HG03175 (cell line): ENCODE results near the gene RAB18.
"Not testable (repeated sequence)": the region's sequence is repeated elsewhere in the genome, so short reads cannot be mapped to it uniquely, and the experiment has no call there.

ENCODE experiments used
- ATAC-seq: cut with Tn5 transposase; IDR thresholded peaks from one replicate; pipeline ENCODE4 v1.9.1; 2021; ENCODE audit warnings: mild to moderate bottlenecking, moderate library complexity; ENCODE audit not compliant: unreplicated experiment

Gene RAB18

GRCh38 chr10:27504007-27504807, at the start of gene RAB18:
RAB18 (plus strand) TSS chr10:27504304; CDS start chr10:27504370, 66 bp downstream.
- ATAC-seq: peak; percentile 98

DNA sequence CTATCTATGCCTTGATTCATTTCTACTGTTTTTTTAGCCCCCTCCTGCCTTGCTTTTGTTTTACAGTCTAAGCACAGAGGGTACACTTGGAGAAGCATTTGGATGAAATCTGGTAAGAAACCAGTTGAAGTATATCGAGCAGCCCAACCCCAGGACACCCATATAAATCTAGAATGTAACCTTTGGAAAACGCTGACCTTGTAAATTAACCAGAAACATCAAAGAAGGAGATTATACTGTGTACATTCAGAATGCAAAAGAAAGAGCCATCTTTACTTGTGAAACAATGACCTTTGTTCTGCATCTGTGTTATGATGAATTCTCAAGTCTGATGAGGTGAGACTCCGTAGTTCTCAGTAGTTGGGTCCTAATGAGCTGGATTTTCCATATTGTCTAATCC, 49.3 kb upstream of the RAB18 start:
- no peak for ATAC-seq

DNA sequence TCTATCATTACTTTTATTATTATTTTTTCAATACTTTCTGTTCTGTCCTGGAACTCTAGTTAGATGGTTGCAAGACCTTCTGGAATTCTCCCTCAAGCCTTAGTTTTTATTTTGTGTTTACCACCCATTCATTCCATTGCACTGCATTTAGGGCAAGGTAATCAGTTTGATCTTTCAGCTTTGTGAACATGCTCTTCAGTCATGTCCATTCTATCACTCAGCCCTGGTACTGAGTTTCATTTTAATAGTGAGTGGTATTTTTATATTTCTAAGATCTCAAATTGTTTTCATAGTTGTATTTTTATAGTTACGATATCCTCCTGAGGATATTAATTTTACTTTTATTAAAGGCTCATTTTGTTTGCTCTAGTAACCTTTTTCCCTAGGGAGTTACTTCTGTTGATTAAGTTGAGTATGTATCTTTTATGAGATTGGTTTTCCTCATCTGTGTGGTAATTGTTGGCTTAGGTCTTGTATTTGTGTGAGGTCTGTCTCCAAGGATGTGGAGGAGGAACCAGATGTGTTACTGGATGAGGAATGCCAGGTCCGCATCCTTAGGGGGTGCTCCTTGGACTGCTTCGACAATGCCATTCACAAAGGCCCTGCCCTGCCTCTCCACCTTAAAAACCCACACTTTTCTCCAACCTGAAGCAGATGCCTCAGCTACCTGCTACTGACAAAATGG, 46.7 kb upstream of the RAB18 start:
- ATAC-seq: no peak

- ATAC-seq: no peak
Observed at GRCh38 chr10:27457966-27458365, 46.1 kb upstream of the RAB18 start.

DNA sequence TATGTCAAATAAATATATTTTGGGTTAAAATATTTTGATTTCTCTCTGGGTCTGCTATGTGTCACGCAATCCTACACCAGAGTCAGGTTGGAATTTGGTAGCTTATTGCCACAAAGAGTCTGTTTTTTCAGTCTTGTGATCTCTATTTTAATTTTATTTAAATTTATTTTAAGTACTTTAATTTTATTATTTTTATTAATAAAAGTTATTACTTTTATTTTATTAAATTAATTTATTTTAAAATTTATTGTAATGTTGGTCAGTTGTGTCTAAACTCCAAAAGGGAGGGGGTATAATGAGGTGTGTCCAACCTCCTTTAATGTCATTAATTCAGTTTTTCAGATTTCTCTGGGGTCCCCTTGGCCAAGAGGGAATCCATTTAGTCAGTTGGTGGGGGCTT, 42.8 kb upstream of the RAB18 start:
- ATAC-seq: no peak

GRCh38 chr10:27463961-27464360, 40.1 kb upstream of the RAB18 start:
- ATAC-seq: no peak

DNA sequence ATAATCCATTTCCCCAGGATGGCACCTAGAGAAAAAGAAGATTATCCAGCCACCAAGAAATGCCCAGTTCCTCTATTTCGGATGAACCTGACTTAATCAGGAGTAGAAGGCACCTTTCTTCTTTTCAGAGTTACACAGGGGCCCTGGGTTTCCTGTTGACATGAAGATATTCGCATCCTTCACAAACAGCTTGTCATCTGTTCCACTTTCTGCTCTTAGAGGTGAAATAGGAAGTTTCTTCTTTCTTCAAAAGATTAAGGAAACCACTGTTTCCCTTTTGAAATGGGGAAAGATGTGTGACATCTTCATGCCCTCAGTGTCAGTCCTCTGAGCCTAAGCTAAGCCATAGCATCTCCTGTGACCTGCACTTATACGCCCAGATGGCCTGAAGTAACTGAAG, 39.1 kb upstream of the RAB18 start:
- ATAC-seq: peak; percentile 59

DNA sequence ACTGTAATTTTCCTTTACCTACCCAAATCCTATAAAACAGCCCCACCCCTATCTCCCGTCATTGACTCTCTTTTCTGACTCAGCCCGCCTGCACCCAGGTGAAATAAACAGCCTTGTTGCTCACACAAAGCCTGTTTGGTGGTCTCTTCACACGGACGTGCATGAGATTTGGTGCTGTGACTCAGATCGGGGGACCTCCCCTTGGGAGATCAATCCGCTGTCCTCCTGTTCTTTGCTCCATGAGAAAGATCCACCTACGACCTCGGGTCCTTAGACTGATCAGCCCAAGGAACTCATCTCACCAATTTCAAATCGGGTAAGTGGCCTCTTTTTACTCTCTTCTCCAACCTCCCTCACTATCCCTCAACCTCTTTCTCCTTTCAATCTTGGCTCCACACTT, 38.5 kb upstream of the RAB18 start:
- ATAC-seq: not testable (repeated sequence)

- ATAC-seq: no peak
Observed at GRCh38 chr10:27470885-27471284, 33.2 kb upstream of the RAB18 start.

DNA sequence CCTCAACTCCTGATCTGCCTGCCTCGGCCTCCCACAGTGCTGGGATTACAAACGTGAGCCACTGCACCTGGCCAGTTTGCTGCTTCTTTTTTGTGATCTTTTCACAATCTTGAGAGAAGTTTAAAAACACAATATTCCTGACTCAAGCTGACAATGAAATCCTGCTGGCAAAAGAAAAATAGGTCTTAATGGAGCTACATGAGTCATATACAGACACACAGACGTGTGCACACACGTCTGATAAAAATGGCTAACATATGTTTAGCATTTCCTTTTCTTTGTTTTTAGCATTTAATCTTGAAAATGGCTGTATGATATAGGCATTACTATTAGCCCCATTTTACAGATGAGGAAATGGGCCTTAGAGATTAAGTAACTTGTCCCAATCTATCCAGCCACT, 29.4 kb upstream of the RAB18 start:
- no peak for ATAC-seq

DNA sequence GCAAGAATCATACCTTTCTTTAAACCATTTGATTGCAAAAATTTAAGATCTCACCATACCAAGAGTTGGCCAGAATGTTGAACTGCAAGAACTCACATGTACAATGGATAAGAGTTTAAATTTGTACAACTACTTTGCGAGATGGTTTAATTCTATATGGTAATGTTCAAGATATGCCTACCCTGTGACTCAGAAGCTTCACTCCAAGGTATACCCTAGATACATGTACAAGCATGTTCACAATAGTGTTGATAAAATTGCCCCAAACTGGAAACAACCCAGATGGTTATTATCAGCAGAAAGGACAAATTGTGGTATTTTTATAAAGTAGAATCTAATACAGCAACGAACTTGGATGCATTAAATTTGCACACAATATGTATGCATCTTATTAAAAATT, 25.1 kb upstream of the RAB18 start:
- ATAC-seq: no peak

- no peak for ATAC-seq
Observed at GRCh38 chr10:27481486-27481885, 22.6 kb upstream of the RAB18 start.

DNA sequence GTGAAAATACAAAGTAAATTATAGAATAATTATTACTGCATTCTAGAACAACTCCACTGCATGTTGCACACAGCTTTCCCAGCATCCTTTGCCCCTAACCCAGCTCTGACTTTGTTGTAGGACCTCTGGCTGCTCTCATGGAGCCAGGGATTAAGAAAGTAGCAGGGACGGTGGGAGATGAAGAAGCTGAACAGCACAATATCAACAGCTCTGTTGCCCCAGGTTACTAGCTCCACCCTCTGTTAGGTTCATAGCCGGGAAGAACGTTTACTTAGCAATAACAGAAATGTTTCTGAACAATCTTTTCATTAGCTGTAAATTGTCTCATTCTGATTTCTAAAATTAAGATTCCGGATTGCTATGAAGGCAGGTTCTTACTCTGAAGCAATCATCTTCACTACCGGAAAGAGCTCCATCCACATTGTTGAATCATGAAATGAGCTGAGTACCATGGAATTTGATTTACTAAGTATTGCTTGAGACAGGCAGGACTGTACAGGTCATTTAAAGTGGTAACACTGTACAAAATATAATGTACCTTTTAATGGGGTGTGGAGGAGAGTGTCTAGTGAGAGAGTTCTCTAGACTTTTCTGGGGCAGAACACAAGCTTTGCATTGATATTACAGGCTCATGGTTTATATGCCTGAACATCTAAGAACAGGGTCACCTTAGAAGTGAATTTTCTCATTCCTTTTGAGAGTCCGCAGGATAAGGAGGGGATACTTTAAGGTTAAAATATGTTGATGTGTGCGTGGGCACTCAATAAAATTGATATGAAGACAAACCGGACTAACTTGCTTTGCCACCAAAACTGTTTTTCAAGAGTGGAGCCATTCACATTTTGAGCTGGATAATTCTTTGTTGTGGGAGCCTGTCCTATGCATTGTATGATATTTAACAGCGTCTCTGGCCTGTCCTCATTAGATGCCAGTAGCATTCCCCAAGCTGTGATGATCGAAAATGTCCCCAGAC, 20.8 kb upstream of the RAB18 start:
- ATAC-seq: no peak

DNA sequence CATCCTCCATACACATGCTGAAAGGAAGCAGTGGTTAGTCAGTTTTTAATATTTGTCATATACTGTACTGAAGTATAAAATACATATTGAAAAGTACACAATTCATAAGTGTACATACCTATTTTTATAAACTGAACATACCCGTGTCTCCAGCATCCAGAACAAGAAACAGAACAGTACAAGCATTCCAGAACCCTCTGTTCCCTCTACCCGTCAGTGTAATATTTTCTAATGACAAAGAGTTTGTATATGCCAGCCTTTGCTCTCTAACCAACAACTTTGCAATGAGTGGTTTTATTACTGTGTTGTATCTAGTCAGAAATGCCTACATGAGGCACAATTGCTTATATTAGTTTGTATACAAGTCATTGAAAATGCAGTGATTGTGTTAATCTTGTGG, 18.7 kb upstream of the RAB18 start:
- ATAC-seq: no peak

GRCh38 chr10:27485986-27486385, 18.1 kb upstream of the RAB18 start:
- no peak for ATAC-seq

GRCh38 chr10:27490807-27491206, 13.3 kb upstream of the RAB18 start:
- no peak for ATAC-seq

DNA sequence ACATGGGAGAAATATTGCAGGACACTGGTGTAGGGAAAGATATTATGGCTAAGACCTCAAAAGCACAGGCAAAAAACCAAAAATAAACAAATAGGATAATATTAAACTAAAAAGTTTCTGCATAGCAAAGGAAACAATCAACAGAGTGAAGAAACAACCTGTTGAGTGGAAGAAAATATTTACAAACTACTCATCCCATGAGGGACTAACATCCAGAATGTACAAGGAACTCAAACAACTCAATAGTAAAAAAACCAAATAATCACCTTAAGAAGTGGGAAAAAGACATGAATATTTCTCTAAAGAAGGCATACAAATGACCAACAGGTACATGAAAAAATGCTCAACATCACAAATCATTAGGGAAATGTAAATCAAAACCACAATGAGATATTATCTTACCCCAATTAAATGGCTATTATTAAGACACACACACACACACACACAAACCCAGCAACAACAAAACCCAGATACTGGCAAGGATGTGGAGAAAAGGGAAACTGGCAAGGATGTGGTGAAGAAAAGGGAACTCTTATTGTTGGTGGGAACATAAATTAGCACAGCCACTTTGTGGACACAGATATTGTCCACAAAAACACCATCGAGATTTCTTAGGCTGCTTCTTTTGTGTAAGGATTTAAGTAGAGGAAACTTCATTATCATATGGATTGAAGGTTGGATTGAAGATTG, 9.8 kb upstream of the RAB18 start:
- no peak for ATAC-seq

- no peak for ATAC-seq
Observed at GRCh38 chr10:27496137-27496536, 8.0 kb upstream of the RAB18 start.

GRCh38 chr10:27500096-27500495, 4.0 kb upstream of the RAB18 start:
- ATAC-seq: no peak

DNA sequence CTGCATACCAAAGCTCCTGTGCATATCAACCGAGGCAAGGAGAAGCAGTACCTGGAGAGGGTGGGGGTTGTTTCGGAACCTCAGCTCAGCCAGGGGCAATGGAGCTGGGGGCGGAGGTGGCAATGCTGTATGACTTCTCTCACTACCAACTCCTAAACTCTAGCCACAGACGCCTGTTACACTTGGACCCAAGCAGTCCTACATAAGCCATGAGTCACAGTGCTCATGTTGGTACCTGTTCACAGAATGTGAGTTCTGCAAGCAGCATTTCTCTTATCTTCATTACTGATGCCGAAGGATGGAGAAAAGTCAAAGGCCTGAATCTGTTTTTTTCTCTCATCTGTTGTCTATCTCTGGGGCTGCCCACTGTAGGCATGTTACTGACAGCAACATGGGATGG, 3.2 kb upstream of the RAB18 start:
- no peak for ATAC-seq
